AG08396 (cell line): ENCODE data around the gene HBA1.
"Not testable (repeated sequence)": the region's sequence is repeated elsewhere in the genome, so short reads cannot be mapped to it uniquely, and the experiment has no call there.

Experiments
- DNase-seq: peaks from one replicate; pipeline ENCODE4 v3.0.0; 2012; ENCODE audit warnings: low spot score, mixed read lengths

Gene HBA1

DNA sequence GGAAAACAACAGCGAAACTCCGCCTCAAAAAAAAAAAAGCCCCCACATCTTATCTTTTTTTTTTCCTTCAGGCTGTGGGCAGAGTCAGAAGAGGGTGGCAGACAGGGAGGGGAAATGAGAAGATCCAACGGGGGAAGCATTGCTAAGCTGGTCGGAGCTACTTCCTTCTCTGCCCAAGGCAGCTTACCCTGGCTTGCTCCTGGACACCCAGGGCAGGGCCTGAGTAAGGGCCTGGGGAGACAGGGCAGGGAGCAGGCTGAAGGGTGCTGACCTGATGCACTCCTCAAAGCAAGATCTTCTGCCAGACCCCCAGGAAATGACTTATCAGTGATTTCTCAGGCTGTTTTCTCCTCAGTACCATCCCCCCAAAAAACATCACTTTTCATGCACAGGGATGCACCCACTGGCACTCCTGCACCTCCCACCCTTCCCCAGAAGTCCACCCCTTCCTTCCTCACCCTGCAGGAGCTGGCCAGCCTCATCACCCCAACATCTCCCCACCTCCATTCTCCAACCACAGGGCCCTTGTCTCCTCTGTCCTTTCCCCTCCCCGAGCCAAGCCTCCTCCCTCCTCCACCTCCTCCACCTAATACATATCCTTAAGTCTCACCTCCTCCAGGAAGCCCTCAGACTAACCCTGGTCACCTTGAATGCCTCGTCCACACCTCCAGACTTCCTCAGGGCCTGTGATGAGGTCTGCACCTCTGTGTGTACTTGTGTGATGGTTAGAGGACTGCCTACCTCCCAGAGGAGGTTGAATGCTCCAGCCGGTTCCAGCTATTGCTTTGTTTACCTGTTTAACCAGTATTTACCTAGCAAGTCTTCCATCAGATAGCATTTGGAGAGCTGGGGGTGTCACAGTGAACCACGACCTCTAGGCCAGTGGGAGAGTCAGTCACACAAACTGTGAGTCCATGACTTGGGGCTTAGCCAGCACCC lies 1.2 kb upstream of the HBA1 start:
- DNase-seq = no peak

GRCh38 chr16:176006-176405 lies 474 bp upstream of the HBA1 start:
- DNase-seq = not testable (repeated sequence)

GRCh38 chr16:177394-177822 lies 928 bp downstream of the HBA1 start:
- no peak for DNase-seq

- DNase-seq = no peak
Observed at GRCh38 chr16:177981-178667, 1.6 kb downstream of the HBA1 start.

DNA sequence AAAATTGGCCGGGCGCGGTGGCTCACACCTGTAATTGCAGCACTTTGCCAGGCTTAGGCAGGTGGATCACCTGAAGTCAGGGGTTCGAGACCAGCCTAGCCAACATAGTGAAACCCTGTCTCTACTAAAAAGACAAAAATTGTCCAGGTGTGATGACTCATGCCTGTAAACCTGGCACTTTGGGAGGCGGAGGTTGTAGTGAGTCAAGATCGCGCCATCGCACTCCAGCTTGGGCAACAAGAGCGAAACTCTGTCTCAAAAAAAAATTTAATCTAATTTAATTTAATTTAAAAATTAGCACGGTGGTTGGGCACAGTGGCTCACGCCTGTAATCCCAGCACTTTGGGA lies 2.2 kb downstream of the HBA1 start:
- no peak for DNase-seq

DNA sequence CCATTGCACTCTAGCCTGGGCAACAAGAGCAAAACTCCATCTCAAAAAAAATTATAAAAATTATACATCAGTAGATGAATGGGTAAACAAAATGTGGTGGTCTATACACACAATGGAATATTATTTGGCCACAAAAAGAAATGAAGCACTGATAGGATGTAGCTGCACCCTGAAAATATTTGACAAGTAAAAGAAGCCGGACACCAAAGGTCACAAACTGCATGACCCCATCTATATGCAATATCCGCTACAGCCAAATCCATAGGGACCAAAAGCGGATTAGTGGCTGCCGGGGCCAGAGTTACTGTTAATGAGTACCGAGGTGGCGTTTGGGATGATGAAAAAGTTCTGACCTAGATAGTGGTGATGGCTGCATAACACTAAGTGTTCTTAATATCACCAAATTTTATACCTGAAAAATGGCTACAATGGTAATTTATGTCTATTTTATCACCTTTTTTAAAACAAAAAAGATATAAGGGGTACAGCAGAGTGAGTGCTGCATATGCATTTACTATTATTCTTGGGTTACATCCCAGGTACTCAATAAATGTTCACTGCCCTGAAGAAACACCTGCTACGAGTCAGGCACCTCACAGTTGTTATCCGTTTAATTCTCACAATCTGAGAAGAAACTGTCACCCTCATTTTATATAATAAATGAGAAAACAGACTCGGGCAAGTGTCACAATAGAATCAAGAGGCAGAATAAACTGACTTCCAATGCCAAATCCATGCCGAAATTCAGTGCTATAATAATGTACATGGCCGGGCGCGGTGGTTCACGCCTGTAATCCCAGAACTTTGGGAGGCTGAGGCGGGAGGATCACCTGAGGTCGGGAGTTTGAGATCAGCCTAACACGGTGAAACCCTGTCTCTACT lies 3.0 kb downstream of the HBA1 start:
- peak; percentile 4 for DNase-seq

DNA sequence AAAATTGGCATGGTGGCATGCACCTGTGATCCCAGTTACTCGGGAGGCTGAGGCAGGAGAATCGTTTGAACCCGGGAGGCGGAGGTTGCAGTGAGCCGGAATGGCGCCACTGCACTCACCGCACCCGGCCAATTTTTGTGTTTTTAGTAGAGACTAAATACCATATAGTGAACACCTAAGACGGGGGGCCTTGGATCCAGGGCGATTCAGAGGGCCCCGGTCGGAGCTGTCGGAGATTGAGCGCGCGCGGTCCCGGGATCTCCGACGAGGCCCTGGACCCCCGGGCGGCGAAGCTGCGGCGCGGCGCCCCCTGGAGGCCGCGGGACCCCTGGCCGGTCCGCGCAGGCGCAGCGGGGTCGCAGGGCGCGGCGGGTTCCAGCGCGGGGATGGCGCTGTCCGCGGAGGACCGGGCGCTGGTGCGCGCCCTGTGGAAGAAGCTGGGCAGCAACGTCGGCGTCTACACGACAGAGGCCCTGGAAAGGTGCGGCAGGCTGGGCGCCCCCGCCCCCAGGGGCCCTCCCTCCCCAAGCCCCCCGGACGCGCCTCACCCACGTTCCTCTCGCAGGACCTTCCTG lies 3.7 kb downstream of the HBA1 start, which contains the start of gene HBQ1:
Gene HBQ1 (plus strand): TSS at position 359 of the 575 bp plus-strand sequence. CDS start 28 bp downstream, at position 387.
- DNase-seq = peak; percentile 83

- peak; percentile 93 for DNase-seq
Observed at GRCh38 chr16:180681-181564, 4.4 kb downstream of the HBA1 start.

DNA sequence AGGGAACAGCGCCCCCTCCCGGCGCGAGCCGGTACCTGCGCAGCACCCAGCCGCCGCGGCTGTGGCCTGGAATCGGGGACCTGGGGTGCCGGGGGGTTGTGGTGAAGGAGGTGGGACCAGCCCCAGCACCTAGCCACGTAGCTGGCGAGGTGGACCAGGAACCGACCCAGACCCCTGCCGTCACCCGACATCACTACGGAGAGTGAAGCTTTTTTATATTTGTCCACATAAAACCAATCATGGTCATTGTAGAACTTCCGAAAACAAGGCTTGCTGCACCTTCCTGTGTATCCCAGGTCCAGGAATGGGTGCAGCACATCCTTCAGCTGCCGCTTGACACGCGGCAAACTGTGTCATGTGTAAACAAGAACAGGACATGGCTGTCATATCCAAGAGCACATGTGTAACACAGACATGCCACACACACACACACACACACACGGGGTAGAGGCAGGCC lies 5.1 kb downstream of the HBA1 start:
- DNase-seq = peak; percentile 32

DNA sequence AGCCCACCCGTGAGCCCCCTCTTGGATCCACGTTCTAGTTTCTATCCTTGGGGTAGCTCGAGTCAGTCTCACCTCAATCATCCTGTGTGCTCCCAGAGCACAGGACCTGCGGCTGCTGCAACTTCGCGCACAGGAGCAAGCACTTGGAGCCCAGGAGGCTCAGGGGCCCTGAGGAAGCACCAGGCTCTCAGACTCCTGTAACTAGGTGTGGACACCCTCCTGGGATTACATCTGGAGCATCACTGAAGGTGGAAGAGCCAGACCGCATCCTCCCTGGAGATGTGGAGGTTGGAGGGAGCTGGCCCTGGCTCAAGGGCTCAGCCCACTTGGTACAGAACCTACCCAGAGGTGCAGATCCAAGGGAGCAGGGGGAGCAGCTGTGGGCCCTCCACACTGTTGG lies 6.5 kb downstream of the HBA1 start:
- DNase-seq = peak; percentile 11

GRCh38 chr16:185213-185612 lies 8.7 kb downstream of the HBA1 start:
- DNase-seq = no peak

- DNase-seq = no peak
Observed at GRCh38 chr16:185691-186090, 9.2 kb downstream of the HBA1 start.

DNA sequence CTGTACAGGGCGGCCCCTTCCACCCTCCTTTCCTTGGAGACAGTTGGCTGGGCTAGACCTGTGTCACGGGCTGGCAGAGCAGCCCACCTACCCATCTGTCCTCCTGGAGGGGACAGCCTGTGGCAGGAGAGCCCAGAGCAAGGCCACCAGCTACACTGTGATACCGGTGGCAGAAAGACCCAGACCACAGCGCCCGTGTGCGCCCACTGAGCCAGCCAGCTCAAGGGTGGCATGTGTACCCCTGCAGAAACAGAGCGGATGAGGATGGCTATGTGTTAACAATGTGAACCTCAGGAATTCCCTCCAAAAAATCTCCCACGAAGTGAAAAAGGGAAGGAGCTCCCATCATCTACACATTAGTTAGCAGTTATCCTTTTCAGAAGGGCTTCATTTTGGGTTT lies 10.8 kb downstream of the HBA1 start:
- no peak for DNase-seq

GRCh38 chr16:188674-189073 lies 12.2 kb downstream of the HBA1 start:
- peak; percentile 17 for DNase-seq

DNA sequence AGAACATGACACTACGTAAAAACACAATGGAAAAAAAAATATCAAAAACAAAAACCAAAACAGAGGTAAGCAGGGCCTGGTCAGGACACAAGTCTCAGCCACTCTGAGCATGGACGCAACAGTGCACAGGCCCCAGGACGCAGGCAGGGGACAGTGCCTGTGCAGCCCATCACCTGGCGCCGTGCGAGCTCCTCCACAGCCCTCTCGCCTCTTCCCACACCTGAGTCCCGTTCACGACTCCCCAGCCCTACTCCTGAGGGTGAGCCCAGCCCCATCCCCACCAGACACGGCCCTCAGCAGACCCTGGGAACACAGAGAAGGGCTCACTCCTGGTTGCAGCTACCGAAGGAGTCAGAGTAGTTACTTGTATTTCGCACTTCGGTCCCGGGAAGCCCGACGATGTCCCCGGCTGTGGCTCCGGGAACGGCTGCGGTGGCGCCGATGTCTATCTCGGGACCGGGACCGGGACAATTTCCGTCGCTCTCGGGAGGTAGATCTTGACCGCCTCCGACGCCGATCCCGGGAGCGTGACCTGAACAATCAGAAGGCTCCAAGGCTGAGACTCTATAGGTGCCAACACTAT lies 13.2 kb downstream of the HBA1 start:
- DNase-seq = no peak

GRCh38 chr16:191831-192230 lies 15.4 kb downstream of the HBA1 start:
- DNase-seq = peak; percentile 15

GRCh38 chr16:192686-193085 lies 16.2 kb downstream of the HBA1 start:
- DNase-seq = no peak

- no peak for DNase-seq
Observed at GRCh38 chr16:193441-193840, 17.0 kb downstream of the HBA1 start.

DNA sequence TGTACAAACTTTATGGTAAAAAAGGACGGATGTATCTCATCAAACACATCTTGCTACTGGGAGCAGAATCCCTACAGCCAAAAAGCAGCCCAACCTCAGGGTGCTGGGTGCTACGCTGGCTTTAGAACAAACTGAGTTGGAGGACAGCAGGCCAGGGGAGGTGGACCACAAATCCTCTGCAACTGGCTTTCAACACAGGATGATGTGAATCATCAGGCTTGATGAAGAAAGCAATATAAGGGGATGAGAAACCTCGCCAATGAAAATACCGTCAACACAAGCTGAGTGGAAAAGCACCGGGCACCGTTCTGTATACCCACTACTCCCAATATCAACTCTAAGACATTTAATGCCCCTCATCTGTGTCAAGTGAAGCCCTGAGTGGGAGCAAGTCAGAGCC lies 18.0 kb downstream of the HBA1 start:
- no peak for DNase-seq

- DNase-seq = no peak
Observed at GRCh38 chr16:200388-200787, 23.9 kb downstream of the HBA1 start.
